HepG2 (cell line): ENCODE data around the gene CAPN15. TPM values are rescaled to one million over a fixed set of nuclear protein-coding genes. Genes with fewer than 3 reads are reported as not detected.

Source experiments
- microRNA-seq: library from miRNA; unstranded; fragments of <30 nt; microRNA quantifications from one replicate; pipeline ENCODE4, GENCODE V29; 2020
- polyA plus RNA-seq, 8 experiments: library from polyadenylated mRNA; depleted of rRNA in 3 of 8; stranded (reverse) in 7 of 8; unstranded in 1 of 8; fragments of >200 nt; fragmentation: Illumina TruSeq in 4 of 8; extraction: Trizol in 4 of 8; gene quantifications; 2 replicates each; pipeline versions ENCODE4 v1.2.1 to v1.2.3, GENCODE V29; 2011 to 2016; ENCODE audit warnings: low read depth in 4 of 8, missing spikeins in 1 of 8, mixed read lengths in 1 of 8; ENCODE audit not compliant: insufficient read depth in 1 of 8
- small RNA-seq, 3 experiments: library from RNA; depleted of rRNA; stranded (forward); fragments of <200 nt; gene quantifications; one replicate each; pipeline ENCODE3, GENCODE V24; 2012; ENCODE audit warnings: low read depth in 2 of 3, low replicate concordance in 1 of 3; ENCODE audit not compliant: insufficient read length in 3 of 3, insufficient read depth in 2 of 3
- total RNA-seq, 5 experiments: library from RNA; depleted of rRNA; stranded (reverse); fragments of >200 nt; fragmentation: Illumina TruSeq; extraction: Trizol; gene quantifications; 2 replicates each; pipeline ENCODE4 v1.2.3, GENCODE V29; 2016; ENCODE audit warnings: low read depth in 1 of 5

CAPN15 gene
- total and polyA plus RNA-seq, 2 of the 13 experiments (the other 11 are each of a cell fraction or from before 2014, with no cell fraction given), result 14.9 to 24.5 TPM

Small RNAs within 50 kb of the gene (microRNA-seq; reads per million reads assigned to microRNA genes)
- gene MIR3176 (49.5 reads per million, percentile 67 among the genes with 10 or more reads in this experiment), gene MIR5587 (0.85 reads per million)

Small RNAs within 50 kb of the gene (small RNA-seq; reads per million reads assigned to genes)
- 0 reads per million in 3 experiments for gene MIR3176
- 0 to 1.9 (median 0.98) reads per million in 3 experiments for gene MIR5587
- 0 reads per million in 3 experiments for gene Z98883.1

Other genes with a start within 250 kb of the CAPN15 start
- gene ARHGDIG, start 247.1 kb upstream of the CAPN15 start, total RNA-seq (2016; rRNA removed; fragmentation: Illumina TruSeq; extraction: Trizol), result 0.24 TPM in 1 of 2 replicates, not detected in the other
- gene ARHGDIG, start 247.1 kb upstream of the CAPN15 start, polyA plus RNA-seq (2011; rRNA removed), result 0.48 and 0.63 TPM in 2 replicates
- gene PDIA2, start 244.5 kb upstream of the CAPN15 start, total RNA-seq (2016; rRNA removed; fragmentation: Illumina TruSeq; extraction: Trizol), result 0.35 and 0.60 TPM in 2 replicates
- 1.9 and 2.9 TPM in 2 replicates for gene PDIA2, start 244.5 kb upstream of the CAPN15 start, polyA plus RNA-seq (2011; rRNA removed)
- gene AXIN1, start 175.0 kb upstream of the CAPN15 start, total RNA-seq (2016; rRNA removed; fragmentation: Illumina TruSeq; extraction: Trizol), result 18.8 and 24.0 TPM in 2 replicates
- gene AXIN1, start 175.0 kb upstream of the CAPN15 start, polyA plus RNA-seq (2011; rRNA removed), result 26.0 and 28.5 TPM in 2 replicates
- 114 and 128 TPM in 2 replicates for gene MRPL28, start 157.2 kb upstream of the CAPN15 start, total RNA-seq (2016; rRNA removed; fragmentation: Illumina TruSeq; extraction: Trizol)
- 121 and 135 TPM in 2 replicates for gene MRPL28, start 157.2 kb upstream of the CAPN15 start, polyA plus RNA-seq (2011; rRNA removed)
- 33.7 and 52.7 TPM in 2 replicates for gene PGAP6, start 145.7 kb upstream of the CAPN15 start, total RNA-seq (2016; rRNA removed; fragmentation: Illumina TruSeq; extraction: Trizol)
- gene PGAP6, start 145.7 kb upstream of the CAPN15 start, polyA plus RNA-seq (2011; rRNA removed), result 136 and 192 TPM in 2 replicates
- gene NME4, start 130.5 kb upstream of the CAPN15 start, total RNA-seq (2016; rRNA removed; fragmentation: Illumina TruSeq; extraction: Trizol), result 82.8 and 121 TPM in 2 replicates
- 263 and 275 TPM in 2 replicates for gene NME4, start 130.5 kb upstream of the CAPN15 start, polyA plus RNA-seq (2011; rRNA removed)
- 27.8 and 36.3 TPM in 2 replicates for gene DECR2, start 125.8 kb upstream of the CAPN15 start, total RNA-seq (2016; rRNA removed; fragmentation: Illumina TruSeq; extraction: Trizol)
- gene DECR2, start 125.8 kb upstream of the CAPN15 start, polyA plus RNA-seq (2011; rRNA removed), result 44.6 and 51.2 TPM in 2 replicates
- gene RAB11FIP3, start 102.1 kb upstream of the CAPN15 start, total RNA-seq (2016; rRNA removed; fragmentation: Illumina TruSeq; extraction: Trizol), result 48.4 and 57.6 TPM in 2 replicates
- 34.3 and 42.9 TPM in 2 replicates for gene RAB11FIP3, start 102.1 kb upstream of the CAPN15 start, polyA plus RNA-seq (2011; rRNA removed)
- gene PRR35, start 32.7 kb downstream of the CAPN15 start, total RNA-seq (2016; rRNA removed; fragmentation: Illumina TruSeq; extraction: Trizol), result 0.07 TPM in 1 of 2 replicates, not detected in the other
- gene PRR35, start 32.7 kb downstream of the CAPN15 start, polyA plus RNA-seq (2011; rRNA removed), result 0.16 and 0.38 TPM in 2 replicates
- gene NHLRC4, start 39.3 kb downstream of the CAPN15 start, total RNA-seq (2016; rRNA removed; fragmentation: Illumina TruSeq; extraction: Trizol), result 0.40 and 0.48 TPM in 2 replicates
- gene NHLRC4, start 39.3 kb downstream of the CAPN15 start, polyA plus RNA-seq (2011; rRNA removed), result 0.59 and 1.1 TPM in 2 replicates
- gene PIGQ, start 42.3 kb downstream of the CAPN15 start, total RNA-seq (2016; rRNA removed; fragmentation: Illumina TruSeq; extraction: Trizol), result 8.4 and 19.7 TPM in 2 replicates
- gene PIGQ, start 42.3 kb downstream of the CAPN15 start, polyA plus RNA-seq (2011; rRNA removed), result 7.7 and 13.6 TPM in 2 replicates
- 8.2 and 11.5 TPM in 2 replicates for gene RAB40C, start 62.4 kb downstream of the CAPN15 start, total RNA-seq (2016; rRNA removed; fragmentation: Illumina TruSeq; extraction: Trizol)
- 7.7 and 10.6 TPM in 2 replicates for gene RAB40C, start 62.4 kb downstream of the CAPN15 start, polyA plus RNA-seq (2011; rRNA removed)
- gene WFIKKN1, start 103.3 kb downstream of the CAPN15 start, total RNA-seq (2016; rRNA removed; fragmentation: Illumina TruSeq; extraction: Trizol), result 2.4 and 4.9 TPM in 2 replicates
- 1.7 and 2.9 TPM in 2 replicates for gene WFIKKN1, start 103.3 kb downstream of the CAPN15 start, polyA plus RNA-seq (2011; rRNA removed)
- 70.1 and 75.1 TPM in 2 replicates for gene METTL26, start 108.6 kb downstream of the CAPN15 start, total RNA-seq (2016; rRNA removed; fragmentation: Illumina TruSeq; extraction: Trizol)
- 65.5 and 65.8 TPM in 2 replicates for gene METTL26, start 108.6 kb downstream of the CAPN15 start, polyA plus RNA-seq (2011; rRNA removed)
- gene MCRIP2, start 114.1 kb downstream of the CAPN15 start, total RNA-seq (2016; rRNA removed; fragmentation: Illumina TruSeq; extraction: Trizol), result 54.6 and 76.7 TPM in 2 replicates
- 39.6 and 50.7 TPM in 2 replicates for gene MCRIP2, start 114.1 kb downstream of the CAPN15 start, polyA plus RNA-seq (2011; rRNA removed)
- 10.2 and 28.9 TPM in 2 replicates for gene WDR90, start 121.7 kb downstream of the CAPN15 start, total RNA-seq (2016; rRNA removed; fragmentation: Illumina TruSeq; extraction: Trizol)
- gene WDR90, start 121.7 kb downstream of the CAPN15 start, polyA plus RNA-seq (2011; rRNA removed), result 11.1 and 14.9 TPM in 2 replicates
- 34.1 and 63.6 TPM in 2 replicates for gene RHOT2, start 140.4 kb downstream of the CAPN15 start, total RNA-seq (2016; rRNA removed; fragmentation: Illumina TruSeq; extraction: Trizol)
- gene RHOT2, start 140.4 kb downstream of the CAPN15 start, polyA plus RNA-seq (2011; rRNA removed), result 76.9 and 104 TPM in 2 replicates
- 0.87 and 1.8 TPM in 2 replicates for gene RHBDL1, start 148.0 kb downstream of the CAPN15 start, total RNA-seq (2016; rRNA removed; fragmentation: Illumina TruSeq; extraction: Trizol)
- gene RHBDL1, start 148.0 kb downstream of the CAPN15 start, polyA plus RNA-seq (2011; rRNA removed), result 3.8 and 5.3 TPM in 2 replicates
- 78.2 and 79.9 TPM in 2 replicates for gene STUB1, start 152.7 kb downstream of the CAPN15 start, total RNA-seq (2016; rRNA removed; fragmentation: Illumina TruSeq; extraction: Trizol)
- gene STUB1, start 152.7 kb downstream of the CAPN15 start, polyA plus RNA-seq (2011; rRNA removed), result 52.9 and 59.6 TPM in 2 replicates
- gene JMJD8, start 156.6 kb downstream of the CAPN15 start, total RNA-seq (2016; rRNA removed; fragmentation: Illumina TruSeq; extraction: Trizol), result 0.55 and 2.6 TPM in 2 replicates
- gene JMJD8, start 156.6 kb downstream of the CAPN15 start, polyA plus RNA-seq (2011; rRNA removed), result 11.8 and 17.3 TPM in 2 replicates
- 1.4 and 3.8 TPM in 2 replicates for gene WDR24, start 162.7 kb downstream of the CAPN15 start, total RNA-seq (2016; rRNA removed; fragmentation: Illumina TruSeq; extraction: Trizol)
- 4.5 and 8.3 TPM in 2 replicates for gene WDR24, start 162.7 kb downstream of the CAPN15 start, polyA plus RNA-seq (2011; rRNA removed)
- 0.20 and 0.22 TPM in 2 replicates for gene FBXL16, start 178.1 kb downstream of the CAPN15 start, total RNA-seq (2016; rRNA removed; fragmentation: Illumina TruSeq; extraction: Trizol)
- 2.0 and 2.2 TPM in 2 replicates for gene FBXL16, start 178.1 kb downstream of the CAPN15 start, polyA plus RNA-seq (2011; rRNA removed)
- 27.3 and 46.1 TPM in 2 replicates for gene METRN, start 187.4 kb downstream of the CAPN15 start, total RNA-seq (2016; rRNA removed; fragmentation: Illumina TruSeq; extraction: Trizol)
- gene METRN, start 187.4 kb downstream of the CAPN15 start, polyA plus RNA-seq (2011; rRNA removed), result 25.5 and 34.0 TPM in 2 replicates
- 17.8 and 47.8 TPM in 2 replicates for gene ANTKMT, start 193.4 kb downstream of the CAPN15 start, total RNA-seq (2016; rRNA removed; fragmentation: Illumina TruSeq; extraction: Trizol)
- 7.5 and 11.8 TPM in 2 replicates for gene ANTKMT, start 193.4 kb downstream of the CAPN15 start, polyA plus RNA-seq (2011; rRNA removed)
- gene CCDC78, start 198.7 kb downstream of the CAPN15 start, total RNA-seq (2016; rRNA removed; fragmentation: Illumina TruSeq; extraction: Trizol), result 0.53 TPM in 1 of 2 replicates, not detected in the other
- gene CCDC78, start 198.7 kb downstream of the CAPN15 start, polyA plus RNA-seq (2011; rRNA removed), result 1.5 and 1.7 TPM in 2 replicates
- 3.4 and 4.7 TPM in 2 replicates for gene HAGHL, start 199.4 kb downstream of the CAPN15 start, total RNA-seq (2016; rRNA removed; fragmentation: Illumina TruSeq; extraction: Trizol)
- gene HAGHL, start 199.4 kb downstream of the CAPN15 start, polyA plus RNA-seq (2011; rRNA removed), result 8.4 and 12.7 TPM in 2 replicates
- 16.9 and 21.7 TPM in 2 replicates for gene CIAO3, start 213.3 kb downstream of the CAPN15 start, total RNA-seq (2016; rRNA removed; fragmentation: Illumina TruSeq; extraction: Trizol)
- gene CIAO3, start 213.3 kb downstream of the CAPN15 start, polyA plus RNA-seq (2011; rRNA removed), result 25.0 and 25.2 TPM in 2 replicates
- 0.72 and 2.0 TPM in 2 replicates for gene MSLN, start 233.0 kb downstream of the CAPN15 start, total RNA-seq (2016; rRNA removed; fragmentation: Illumina TruSeq; extraction: Trizol)
- 2.3 and 3.0 TPM in 2 replicates for gene MSLN, start 233.0 kb downstream of the CAPN15 start, polyA plus RNA-seq (2011; rRNA removed)